HG02759 (cell line): ENCODE measurements around the gene C8G.

Experiments
- ATAC-seq: cut with Tn5 transposase; IDR thresholded peaks from one replicate; pipeline ENCODE4 v1.9.1; 2021; ENCODE audit warnings: mild to moderate bottlenecking, moderate library complexity; ENCODE audit not compliant: unreplicated experiment

Gene C8G

DNA sequence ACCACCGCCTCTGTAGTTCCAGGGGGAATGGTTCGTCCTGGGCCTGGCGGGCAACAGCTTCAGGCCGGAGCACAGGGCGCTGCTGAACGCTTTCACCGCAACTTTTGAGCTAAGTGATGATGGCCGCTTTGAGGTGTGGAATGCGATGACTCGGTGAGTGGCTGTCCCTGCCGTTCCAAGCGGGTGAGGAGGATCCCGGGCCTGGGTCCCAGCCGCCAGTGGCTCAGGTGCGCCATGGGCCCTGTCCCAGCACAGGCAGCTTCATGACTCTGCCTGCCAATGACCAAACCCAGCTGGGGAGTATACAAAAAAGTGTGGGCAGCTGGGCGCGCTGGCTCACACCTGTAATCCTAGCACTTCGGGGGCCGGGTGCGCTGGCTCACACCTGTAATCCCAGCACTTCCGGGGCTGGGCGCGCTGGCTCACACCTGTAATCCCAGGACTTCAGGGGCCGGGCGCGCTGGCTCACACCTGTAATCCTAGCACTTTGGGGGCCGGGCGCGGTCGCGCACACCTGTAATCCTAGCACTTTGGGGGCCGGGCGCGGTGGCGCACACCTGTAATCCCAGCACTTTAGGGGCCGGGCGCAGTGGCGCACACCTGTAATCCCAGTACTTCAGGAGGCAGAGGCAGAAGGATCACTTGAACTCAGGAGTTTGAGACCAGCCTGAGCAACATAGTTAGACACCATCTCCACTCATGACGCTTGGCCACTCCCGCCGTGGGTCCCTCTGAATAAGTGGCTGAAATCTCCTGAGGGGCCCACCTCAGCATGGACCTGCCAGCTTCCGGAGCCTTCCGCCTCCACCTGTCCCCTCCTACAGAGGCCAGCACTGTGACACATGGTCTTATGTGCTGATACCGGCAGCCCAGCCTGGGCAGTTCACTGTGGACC, 8.1 kb downstream of the C8G start:
- ATAC-seq, result no peak

DNA sequence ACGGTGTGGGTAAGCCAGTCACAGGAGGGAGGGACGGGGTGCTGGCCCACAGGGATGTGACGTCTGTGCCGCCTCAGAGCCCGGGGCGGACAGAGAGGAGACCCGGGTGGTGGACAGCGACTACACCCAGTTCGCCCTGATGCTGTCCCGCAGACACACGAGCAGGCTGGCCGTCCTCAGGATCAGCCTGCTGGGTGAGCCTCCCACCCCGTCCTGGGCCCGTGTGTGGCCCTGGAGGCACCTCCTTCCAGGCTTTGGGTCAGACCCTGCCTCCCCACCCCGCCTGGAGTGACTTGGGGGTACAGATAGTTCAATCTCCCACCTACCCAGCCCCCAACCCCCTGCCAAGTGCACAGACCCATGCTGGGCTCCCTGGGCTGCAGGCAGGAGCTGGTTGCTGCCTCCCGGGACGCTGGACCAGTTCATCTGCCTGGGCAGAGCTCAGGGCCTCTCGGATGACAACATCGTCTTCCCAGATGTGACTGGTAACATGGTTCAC, 8.8 kb downstream of the C8G start:
- no peak for ATAC-seq

- ATAC-seq, result no peak
Observed at GRCh38 chr9:136954270-136955083, 9.4 kb downstream of the C8G start.

DNA sequence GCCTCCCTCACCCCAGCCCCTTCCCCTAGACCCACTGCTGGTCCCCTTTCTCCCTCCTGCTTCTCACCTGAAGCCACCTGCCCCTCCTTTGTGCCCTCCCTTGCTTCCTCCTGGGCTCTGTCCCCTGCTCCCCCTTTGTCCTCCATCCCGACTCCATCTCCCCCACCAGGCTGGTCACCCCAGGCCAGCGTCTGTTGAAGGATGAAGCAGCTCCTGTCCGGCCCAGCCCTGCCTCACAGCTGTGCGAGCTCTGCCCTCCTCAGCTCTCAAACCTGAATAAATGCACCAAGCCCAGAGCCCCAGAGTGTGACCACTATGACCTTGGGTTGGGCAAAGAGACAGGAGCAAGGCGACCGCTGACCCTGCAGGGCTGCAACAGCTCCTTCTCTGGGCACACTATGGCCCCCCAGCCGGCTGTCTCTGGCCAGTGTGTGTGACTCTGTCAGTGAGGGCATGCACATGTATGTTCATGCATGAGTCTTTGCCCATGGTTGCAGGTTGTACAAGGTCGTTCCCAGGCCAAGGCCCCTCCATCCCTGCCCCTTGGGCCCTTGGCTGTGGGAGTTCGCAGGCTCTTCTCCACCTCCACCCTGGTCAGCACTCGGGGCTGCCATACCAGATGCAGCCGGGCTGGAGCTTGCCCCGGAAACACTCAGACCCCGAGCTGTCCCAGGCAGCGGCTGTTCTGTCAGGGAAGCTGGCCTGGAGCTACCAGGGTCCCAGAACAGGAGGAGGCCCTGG, 10.3 kb downstream of the C8G start:
- ATAC-seq, result no peak

DNA sequence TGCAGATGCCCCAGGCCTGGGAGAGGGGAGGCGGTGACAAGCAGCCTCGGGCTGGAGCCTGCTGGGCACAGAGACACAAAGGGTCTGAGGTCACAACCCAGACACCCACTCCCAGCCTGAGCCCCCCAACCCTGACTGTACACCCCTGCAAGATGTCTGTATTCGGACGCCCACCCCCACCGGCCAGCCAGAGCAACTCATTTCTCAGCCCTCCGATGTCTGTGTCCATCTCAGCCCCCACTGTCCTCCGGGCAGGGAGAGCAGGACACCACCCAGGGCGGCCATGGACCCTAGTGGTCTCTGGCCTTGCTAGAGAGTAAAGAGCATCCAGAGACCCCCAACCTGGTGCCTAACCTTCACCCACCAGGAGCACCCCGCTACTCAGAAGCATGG, 10.9 kb downstream of the C8G start:
- ATAC-seq, result no peak

DNA sequence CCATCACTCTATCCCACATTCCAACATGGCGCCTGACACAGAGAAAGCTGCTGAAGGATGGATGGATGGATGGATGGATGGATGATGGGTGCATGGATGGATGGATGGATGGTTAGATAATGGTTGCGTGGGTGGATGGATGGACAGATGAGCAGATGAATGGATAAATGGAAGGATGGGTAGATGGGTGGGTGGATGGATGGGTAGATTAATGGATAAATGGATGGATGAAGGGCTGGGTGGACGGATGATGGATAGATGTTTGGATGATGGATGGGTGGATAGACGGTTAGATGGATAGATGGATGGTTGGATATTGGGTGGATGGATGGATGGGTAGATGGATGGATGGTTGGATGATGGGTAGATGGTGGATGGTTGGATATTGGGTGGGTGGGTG, 11.6 kb downstream of the C8G start:
- no peak for ATAC-seq

GRCh38 chr9:136957461-136957860, 12.4 kb downstream of the C8G start:
- no peak for ATAC-seq

DNA sequence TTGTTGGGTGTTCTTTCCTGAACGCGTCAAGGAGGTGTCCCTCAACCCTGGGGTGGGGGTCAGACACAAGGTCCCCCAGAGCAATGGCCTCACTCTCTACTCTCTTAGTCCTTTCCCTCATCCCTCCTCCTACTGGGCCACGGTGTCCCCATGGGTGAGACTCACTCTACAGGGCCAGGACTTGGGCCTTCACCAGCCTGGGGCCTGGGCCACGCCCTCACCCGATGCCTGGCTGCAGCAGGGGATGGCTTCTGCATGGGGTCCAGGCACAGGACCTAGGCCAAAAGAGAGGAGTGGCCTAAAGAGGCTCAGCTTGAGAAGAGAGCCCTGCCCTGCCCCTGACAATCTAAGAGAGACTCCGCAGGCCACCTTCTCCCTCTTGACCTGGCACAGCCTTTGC, 12.9 kb downstream of the C8G start:
- no peak for ATAC-seq

DNA sequence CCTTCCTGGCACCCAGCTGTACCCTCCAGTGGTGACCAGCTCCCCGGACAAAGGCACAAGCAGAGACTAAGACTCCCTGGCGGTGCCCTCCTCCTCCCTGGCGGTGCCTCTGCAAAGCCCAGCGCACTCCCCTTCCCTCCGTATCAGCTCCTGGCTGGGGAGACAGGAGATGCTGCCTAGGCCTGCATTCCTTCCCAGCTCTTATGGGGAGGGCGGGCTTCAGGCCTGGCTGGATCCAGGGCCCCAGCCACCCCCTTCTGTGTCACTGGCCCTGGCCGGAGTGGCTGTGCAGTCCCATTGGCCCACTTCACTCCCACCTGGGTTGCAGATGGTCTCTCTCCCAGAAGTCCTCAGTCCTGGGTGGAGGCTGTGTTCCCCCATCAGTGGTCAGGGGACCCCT, 13.4 kb downstream of the C8G start:
- ATAC-seq, result no peak

DNA sequence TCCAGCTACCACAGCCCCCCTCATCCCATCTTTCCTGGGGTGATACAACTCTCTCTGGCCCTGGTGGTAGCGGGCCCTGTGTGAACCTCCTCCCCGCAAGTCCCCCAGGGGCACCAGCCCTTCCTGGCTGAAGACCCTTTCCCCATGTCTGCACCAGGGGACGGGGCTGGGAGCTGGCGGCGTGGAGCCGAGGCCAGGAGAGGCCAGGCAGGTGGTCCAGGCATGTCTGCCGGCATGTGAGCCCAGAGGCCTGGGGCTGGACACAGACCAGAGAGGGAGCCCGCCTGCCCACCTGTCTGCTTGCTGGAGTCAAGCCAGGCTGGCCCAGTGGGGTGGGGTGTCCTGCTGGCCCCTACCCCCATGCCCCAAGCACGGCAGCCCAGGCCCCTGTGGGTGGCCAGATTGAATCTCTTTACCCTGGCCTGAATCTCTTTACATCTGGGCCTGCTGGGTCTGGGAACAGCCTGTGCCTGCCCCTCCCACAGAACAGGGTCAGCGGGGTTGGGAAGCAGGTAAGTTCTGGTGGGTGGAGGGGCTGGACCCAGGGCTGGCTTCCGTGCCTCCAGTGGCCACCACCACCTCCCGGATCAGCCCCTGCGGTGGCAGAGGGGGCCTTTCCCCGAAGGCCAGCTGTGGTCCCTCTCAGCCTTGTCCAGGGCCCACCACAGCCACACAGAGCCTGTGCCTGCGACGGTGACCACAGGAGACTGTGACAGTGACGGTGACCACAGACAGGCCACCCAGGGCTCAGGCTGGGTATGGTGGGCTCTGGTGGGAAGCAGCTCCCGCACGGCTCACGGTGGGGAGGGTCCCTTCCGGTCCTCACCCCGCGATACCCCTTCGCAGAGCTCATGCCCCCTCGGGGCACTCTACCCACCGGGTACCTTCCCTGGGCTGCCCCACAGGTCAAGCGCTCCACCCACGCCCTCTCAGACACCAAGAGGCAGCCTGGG, 14.1 kb downstream of the C8G start:
- no peak for ATAC-seq

DNA sequence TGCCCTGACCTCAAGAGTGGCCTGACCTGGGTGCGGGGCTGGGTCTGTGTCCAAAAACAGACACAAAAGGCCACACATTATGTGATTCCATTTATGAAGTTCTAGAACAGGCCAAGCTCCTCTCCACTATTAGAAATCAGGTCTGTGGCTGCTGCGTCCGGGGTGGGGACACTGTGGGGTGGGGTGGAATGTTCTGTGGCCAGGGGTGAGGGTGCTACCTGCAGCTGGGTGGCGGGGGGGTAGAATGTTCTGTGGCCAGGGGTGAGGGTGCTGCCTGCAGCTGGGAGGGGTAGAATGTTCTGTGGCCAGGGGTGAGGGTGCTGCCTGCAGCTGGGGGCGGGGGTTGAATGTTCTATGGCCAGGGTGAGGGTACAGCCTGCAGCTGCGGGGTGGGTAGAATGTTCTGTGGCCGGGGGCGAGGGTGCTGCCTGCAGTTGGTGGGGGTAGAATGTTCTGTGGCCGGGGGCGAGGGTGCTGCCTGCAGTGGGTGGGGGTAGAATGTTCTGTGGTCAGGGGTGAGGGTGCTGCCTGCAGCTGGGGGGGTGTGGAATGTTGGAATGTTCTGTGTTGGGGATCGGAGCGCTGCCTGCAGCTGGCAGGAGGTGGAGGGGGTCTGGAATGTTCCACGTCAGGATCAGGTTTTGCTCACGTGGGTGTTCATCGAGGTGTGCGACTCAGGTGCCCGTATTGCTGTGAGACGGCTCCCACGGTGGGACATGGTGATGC, 15.3 kb downstream of the C8G start:
- ATAC-seq, result no peak

DNA sequence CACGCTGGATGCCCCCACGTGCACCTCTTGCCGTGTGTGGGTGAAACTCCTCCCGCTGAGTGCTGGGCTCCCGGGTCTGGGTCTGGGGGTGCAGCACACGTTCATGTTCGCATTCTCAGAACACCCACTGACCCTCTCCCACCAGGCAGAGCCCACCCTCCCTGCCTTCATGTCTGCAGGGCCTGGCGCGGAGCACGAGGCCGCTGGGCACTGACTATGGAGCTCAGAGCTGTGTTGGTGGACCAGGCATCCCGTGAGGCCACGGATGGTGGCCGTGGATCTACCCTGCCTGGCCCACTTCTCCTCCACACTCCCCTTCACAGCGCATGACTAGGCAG, 15.9 kb downstream of the C8G start:
- ATAC-seq, result no peak

- ATAC-seq, result no peak
Observed at GRCh38 chr9:136961279-136962065, 16.4 kb downstream of the C8G start.

DNA sequence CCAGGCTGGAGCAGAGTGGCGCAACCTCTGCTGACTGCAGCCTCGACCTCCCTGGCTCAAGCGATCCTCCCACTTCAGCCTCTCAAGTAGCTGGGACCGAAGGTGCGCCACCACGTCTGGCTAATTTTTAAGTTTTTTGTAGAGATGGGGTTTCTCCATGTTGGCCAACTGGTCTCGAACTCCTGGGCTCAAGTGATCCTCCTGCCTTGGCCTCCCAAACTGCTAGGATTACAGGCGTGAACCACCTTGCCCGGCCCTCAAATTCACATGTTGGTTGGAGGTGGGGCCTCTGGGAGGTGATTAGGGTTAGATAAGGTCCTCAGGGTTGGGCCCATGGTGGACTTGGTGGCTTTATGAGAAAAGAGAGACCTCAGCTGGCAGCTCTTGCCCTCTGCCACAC, 17.1 kb downstream of the C8G start:
- no peak for ATAC-seq

DNA sequence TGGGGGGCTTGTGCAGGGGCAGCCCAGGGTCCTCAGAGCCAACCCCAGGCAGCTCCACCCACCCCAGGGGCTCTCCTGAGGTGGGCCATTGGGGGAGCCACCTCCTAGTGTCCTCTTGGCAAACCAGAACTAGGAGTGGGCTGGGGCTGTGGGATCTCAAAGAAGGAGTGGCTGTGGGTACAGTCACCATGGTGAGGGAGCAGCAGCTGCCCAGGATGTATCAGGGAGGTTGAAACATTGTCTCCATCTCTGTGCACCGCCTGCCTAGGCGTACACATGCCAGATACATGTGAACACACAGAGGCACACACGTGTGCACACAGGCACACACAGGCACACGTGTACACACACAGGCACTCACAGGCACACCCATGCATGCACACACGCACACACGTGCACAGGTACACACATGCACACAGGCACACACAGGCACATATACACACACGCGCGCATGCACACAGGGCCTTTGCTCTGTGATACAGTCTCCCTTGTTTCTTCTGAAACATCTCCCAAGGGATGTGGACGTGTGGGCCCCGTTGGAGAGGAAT, 17.7 kb downstream of the C8G start:
- ATAC-seq, result no peak

- ATAC-seq, result no peak
Observed at GRCh38 chr9:136963341-136963740, 18.3 kb downstream of the C8G start.

DNA sequence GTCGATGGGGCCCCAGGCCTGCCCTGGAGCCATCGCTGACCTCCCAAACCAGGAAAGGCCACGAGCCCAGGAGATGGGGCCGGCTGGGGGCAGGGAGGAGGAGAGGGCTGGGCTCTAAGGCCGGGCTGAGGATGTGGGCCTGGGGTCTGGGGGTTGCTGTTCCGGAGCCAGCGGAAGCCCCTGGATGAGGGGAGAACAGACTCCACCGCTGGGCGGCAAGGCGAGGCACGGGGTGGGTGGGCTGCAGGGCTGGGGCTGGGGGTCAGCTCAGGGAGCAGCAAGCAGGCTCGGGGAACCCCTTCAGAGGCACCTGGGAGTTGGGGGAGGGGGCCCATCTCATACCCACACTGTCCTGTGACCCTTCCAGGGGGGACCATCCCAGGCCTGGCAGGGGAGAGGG, 18.7 kb downstream of the C8G start:
- ATAC-seq, result no peak

DNA sequence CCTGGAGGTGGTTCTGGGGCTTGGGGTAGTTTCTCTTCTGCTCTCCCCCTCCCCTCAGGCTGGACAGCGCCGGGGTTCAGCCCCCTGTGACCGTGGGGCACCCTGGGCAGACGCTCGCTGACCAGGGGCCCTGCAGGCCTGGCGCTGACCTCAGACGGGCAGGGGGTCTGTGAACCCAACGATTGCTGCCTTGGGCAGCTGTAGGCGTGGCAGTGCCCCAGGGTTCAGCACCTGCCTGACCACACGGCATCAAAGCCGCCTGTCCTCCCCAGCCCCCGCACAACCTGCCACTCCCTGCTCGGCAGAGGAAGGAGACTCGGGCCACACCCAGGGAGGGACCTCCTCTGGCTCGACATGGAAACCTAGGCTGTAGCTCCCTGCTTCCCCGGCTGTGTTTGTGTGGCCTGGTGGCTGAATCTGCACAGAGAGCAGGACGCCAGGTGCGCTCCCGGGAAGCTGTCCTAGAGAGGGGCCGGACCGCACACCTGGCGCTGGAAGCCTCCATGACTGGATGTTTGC, 19.2 kb downstream of the C8G start:
- no peak for ATAC-seq
